ENCODE measurements around the gene GLRA1. TPM values are rescaled to one million over a fixed set of nuclear protein-coding genes. Genes with fewer than 3 reads are reported as not detected.
A peak's percentile ranks its signal among the peaks of the same experiment; 100 is the strongest.

GLRA1 gene
- total RNA-seq, 1 donor from 2014 or later = 0.22 TPM

DNA sequence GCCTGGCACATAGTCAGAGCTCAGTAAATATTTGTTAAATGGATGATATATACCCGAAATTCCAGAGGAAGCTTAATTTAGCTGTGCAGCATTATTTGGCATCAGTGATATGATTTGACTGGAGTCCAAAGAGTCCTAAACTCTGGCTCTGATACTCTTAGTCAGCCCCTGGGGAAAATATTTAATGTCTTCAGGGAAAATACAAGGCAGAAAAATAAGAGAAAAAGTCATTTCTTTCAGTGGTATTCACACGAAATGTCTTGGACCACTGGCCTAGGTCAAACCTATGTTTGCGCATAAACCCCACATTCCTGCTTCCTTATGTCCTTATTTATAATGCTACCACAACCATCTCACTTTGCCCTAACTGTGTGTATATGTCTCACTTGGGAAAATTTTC, 23.8 kb downstream of the GLRA1 start:
- Mint-ChIP-seq H3K4me1 (ENCODE audit: low read depth, unreplicated experiment) (peaks cover 37% of the 10 kb centered on the region), H3K27me3 (ENCODE audit: unreplicated experiment) (peaks cover 7% of the 10 kb centered on the region), H3K4me3 (ENCODE audit: unreplicated experiment) (no peak overlapping the region), H3K9me3 (ENCODE audit: unreplicated experiment) (peaks cover 4% of the 10 kb centered on the region), H3K36me3 (ENCODE audit: unreplicated experiment) (no peaks in the 10 kb centered on the region), H3K27ac (ENCODE audit: unreplicated experiment) (no peak overlapping the region)
- no peak for TF ChIP-seq CTCF (IDR thresholded peaks at IDR 0.05; ENCODE audit: partially characterized antibody, unreplicated experiment)
- DNase-seq = no peak

DNA sequence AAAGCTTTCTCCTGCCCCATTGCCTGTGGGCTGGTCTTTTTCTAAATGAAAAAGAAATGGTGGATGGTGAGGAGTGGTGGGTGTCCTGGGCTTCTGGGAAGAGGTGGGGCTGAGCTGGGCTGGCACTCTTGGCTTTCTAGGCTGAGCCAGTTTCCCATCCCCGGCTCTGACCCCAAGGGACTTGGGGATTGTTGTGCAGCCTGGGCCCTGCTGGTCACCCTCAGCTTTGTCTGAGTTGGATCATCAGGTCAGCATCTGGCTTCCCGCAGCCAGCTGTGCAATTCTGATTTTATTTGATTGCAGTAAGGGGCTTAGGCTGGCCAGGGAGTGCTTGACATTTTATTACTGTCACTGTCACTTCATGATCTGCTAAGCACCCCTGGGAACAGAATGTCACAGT, 25.3 kb downstream of the GLRA1 start:
- peaks cover 4% of the 10 kb centered on the region for H3K9me3 Mint-ChIP-seq (ENCODE audit: unreplicated experiment)
- no peaks in the 10 kb centered on the region for H3K36me3 Mint-ChIP-seq (ENCODE audit: unreplicated experiment)
- DNase-seq = peak; percentile 65
- H3K4me1 Mint-ChIP-seq (ENCODE audit: low read depth, unreplicated experiment) = peaks cover 39% of the 10 kb centered on the region
- TF ChIP-seq CTCF (IDR thresholded peaks at IDR 0.05; ENCODE audit: partially characterized antibody, unreplicated experiment) = no peak
- peaks cover 7% of the 10 kb centered on the region for H3K27me3 Mint-ChIP-seq (ENCODE audit: unreplicated experiment)
- H3K4me3 Mint-ChIP-seq (ENCODE audit: unreplicated experiment) = no peak overlapping the region
- no peak overlapping the region for H3K27ac Mint-ChIP-seq (ENCODE audit: unreplicated experiment)

DNA sequence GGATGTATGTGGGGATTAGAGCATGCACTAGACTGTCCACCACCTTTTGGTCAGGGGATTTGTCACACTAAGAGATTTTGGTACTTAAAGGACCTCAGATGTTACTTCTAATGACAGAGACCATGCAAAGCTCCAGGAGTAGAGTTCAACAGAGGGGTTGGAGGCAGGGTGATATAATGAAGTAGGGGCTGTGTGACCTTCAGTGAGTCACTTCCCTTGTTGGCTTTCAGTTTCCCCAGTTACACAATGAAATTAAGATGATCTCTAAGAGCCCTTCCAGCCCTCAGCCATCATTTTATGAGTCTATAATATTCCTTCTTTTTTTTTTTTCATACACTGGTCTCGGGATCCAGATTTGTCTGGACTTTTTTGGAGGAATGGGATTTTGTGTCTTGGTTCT, 26.8 kb downstream of the GLRA1 start:
- H3K9me3 Mint-ChIP-seq (ENCODE audit: unreplicated experiment) = peaks cover 4% of the 10 kb centered on the region
- H3K27ac Mint-ChIP-seq (ENCODE audit: unreplicated experiment) = no peak overlapping the region
- H3K36me3 Mint-ChIP-seq (ENCODE audit: unreplicated experiment) = no peaks in the 10 kb centered on the region
- no peak for TF ChIP-seq CTCF (IDR thresholded peaks at IDR 0.05; ENCODE audit: partially characterized antibody, unreplicated experiment)
- peaks cover 7% of the 10 kb centered on the region for H3K27me3 Mint-ChIP-seq (ENCODE audit: unreplicated experiment)
- H3K4me3 Mint-ChIP-seq (ENCODE audit: unreplicated experiment) = no peak overlapping the region
- no peak for DNase-seq
- H3K4me1 Mint-ChIP-seq (ENCODE audit: low read depth, unreplicated experiment) = peaks cover 39% of the 10 kb centered on the region

- TF ChIP-seq CTCF (IDR thresholded peaks at IDR 0.05; ENCODE audit: partially characterized antibody, unreplicated experiment) = no peak
- peaks cover 7% of the 10 kb centered on the region for H3K27me3 Mint-ChIP-seq (ENCODE audit: unreplicated experiment)
- no peak overlapping the region for H3K27ac Mint-ChIP-seq (ENCODE audit: unreplicated experiment)
- H3K4me3 Mint-ChIP-seq (ENCODE audit: unreplicated experiment) = no peak overlapping the region
- peaks cover 4% of the 10 kb centered on the region for H3K9me3 Mint-ChIP-seq (ENCODE audit: unreplicated experiment)
- H3K36me3 Mint-ChIP-seq (ENCODE audit: unreplicated experiment) = no peaks in the 10 kb centered on the region
- DNase-seq = no peak
- peaks cover 40% of the 10 kb centered on the region for H3K4me1 Mint-ChIP-seq (ENCODE audit: low read depth, unreplicated experiment)
Observed at GRCh38 chr5:151897020-151897552, 27.6 kb downstream of the GLRA1 start.

- Mint-ChIP-seq H3K9me3 (ENCODE audit: unreplicated experiment) (peaks cover 4% of the 10 kb centered on the region), H3K4me3 (ENCODE audit: unreplicated experiment) (no peak overlapping the region), H3K27me3 (ENCODE audit: unreplicated experiment) (peaks cover 7% of the 10 kb centered on the region), H3K4me1 (ENCODE audit: low read depth, unreplicated experiment) (peaks cover 40% of the 10 kb centered on the region), H3K36me3 (ENCODE audit: unreplicated experiment) (no peaks in the 10 kb centered on the region), H3K27ac (ENCODE audit: unreplicated experiment) (no peak overlapping the region)
- no peak for DNase-seq
- no peak for TF ChIP-seq CTCF (IDR thresholded peaks at IDR 0.05; ENCODE audit: partially characterized antibody, unreplicated experiment)
Observed at GRCh38 chr5:151896031-151896691, 28.5 kb downstream of the GLRA1 start.

Data from glutamatergic neuron (in vitro differentiated cells).